ENCODE measurements around the gene TBC1D24.

TBC1D24 gene

GRCh38 chr16:2467528-2468232, 7.2 kb upstream of the TBC1D24 start:
- TF ChIP-seq BACH2 (CRISPR knock-in tag; IDR thresholded peaks at IDR 0.05; ENCODE audit: borderline replicate concordance): no peak
- TF ChIP-seq CSRNP3 (CRISPR knock-in tag; IDR thresholded peaks at IDR 0.05): no peak
- TF ChIP-seq GLIS3 (CRISPR knock-in tag; IDR thresholded peaks at IDR 0.05): no peak
- no peak for TF ChIP-seq ZFP30 (CRISPR knock-in tag; IDR thresholded peaks at IDR 0.05)
- TF ChIP-seq TSHZ2 (CRISPR knock-in tag; IDR thresholded peaks at IDR 0.05): no peak
- TF ChIP-seq RARB (CRISPR knock-in tag; IDR thresholded peaks at IDR 0.05): no peak
- TF ChIP-seq ZFP3 (CRISPR knock-in tag; IDR thresholded peaks at IDR 0.05): no peak
- TF ChIP-seq TCF4 (CRISPR knock-in tag; IDR thresholded peaks at IDR 0.05; ENCODE audit: borderline replicate concordance): no peak
- TF ChIP-seq ZNF70 (CRISPR knock-in tag; IDR thresholded peaks at IDR 0.05): no peak
- no peak for TF ChIP-seq CREB5 (CRISPR knock-in tag; IDR thresholded peaks at IDR 0.05; ENCODE audit: low read depth)
- no peak for TF ChIP-seq PATZ1 (CRISPR knock-in tag; IDR thresholded peaks at IDR 0.05; ENCODE audit: borderline replicate concordance)
- no peak for TF ChIP-seq ZNF8 (CRISPR knock-in tag; IDR thresholded peaks at IDR 0.05)
- no peak for TF ChIP-seq ZC3H10 (CRISPR knock-in tag; IDR thresholded peaks at IDR 0.05)
- no peak for TF ChIP-seq POU6F1 (CRISPR knock-in tag; IDR thresholded peaks at IDR 0.05; ENCODE audit: borderline replicate concordance, low read depth)

GRCh38 chr16:2468233-2468724, 6.6 kb upstream of the TBC1D24 start:
- TF ChIP-seq ZNF565 (CRISPR knock-in tag; conservative IDR thresholded peaks at IDR 0.05; ENCODE audit: low read depth) (no peak), ZFP30 (CRISPR knock-in tag; IDR thresholded peaks at IDR 0.05) (no peak), ARNTL (CRISPR knock-in tag; IDR thresholded peaks at IDR 0.05; ENCODE audit: borderline replicate concordance, low read depth) (no peak), PATZ1 (CRISPR knock-in tag; IDR thresholded peaks at IDR 0.05; ENCODE audit: borderline replicate concordance) (no peak), RARB (CRISPR knock-in tag; IDR thresholded peaks at IDR 0.05) (no peak)
- peak; percentile 32 for ATAC-seq

More at GRCh38 chr16:2467528-2468232, 7.2 kb upstream of the TBC1D24 start:
- peak; percentile 65 for ATAC-seq

Data from SK-N-SH treated with all-trans-retinoic acid at 6 μM for 48 hours (cell line).